Heart left ventricle (tissue), 13 donors: ENCODE data around the gene C6orf58.

Experiments used
- CTCF ChIP-seq, 12 donors: fragments of 200-600 bp; sonication (generic) in 4 of 12; IDR thresholded peaks; one replicate each; pipeline versions ENCODE4 v1.5.0 to v1.8.0; 2018 to 2022; ENCODE audit warnings: antibody characterized with exemption in 12 of 12, mild to moderate bottlenecking in 5 of 12
- POLR2A ChIP-seq, 2 donors: fragments of 450-650 bp; IDR thresholded peaks; one replicate each; pipeline ENCODE4 v1.6.1; 2017; ENCODE audit warnings: antibody characterized with exemption in 2 of 2, mild to moderate bottlenecking in 2 of 2, moderate library complexity in 2 of 2
- donor health status: ischemic (EF 13 %, LVEDD 7.1; RV severe dilation, severe dysfunction).
- donor health status: DM: no; HTN: yes; CAD: no.
- donor health status: DM: no; HTN: no; CAD: no.
- donor health status: ischemic (EF 25% LVEDD 6.9; RV normal size, moderate dysfunction).
- donor health status: ischemic (EF 25% LVEDD 5.7; RV mildly dilated, moderate dysfunction).
- donor health status: ischemic (EF 35%, LVEDD 5.7; RV mildly dilated, moderate dysfunction).
- donor health status: nonischemic (EF 11% LVEDD 7.7; RV severe dilation, severe dysfunction).
- donor health status: DM: yes; HTN: yes; CAD: no.
- donor health status: PGD.
- donor health status: ischemic (EF 29% LVEDD 5.4; RV normal size, mild dysfunction).
- donor health status: nonischemic (EF 23%, LVEDD 6.1; RV moderate dilation, normal function).

GRCh38 chr6:127533011-127533410 is 44.0 kb upstream of the C6orf58 start:
- no peak for TF ChIP-seq CTCF (IDR thresholded peaks at IDR 0.05)
- TF ChIP-seq POLR2A (IDR thresholded peaks at IDR 0.05), result no peak
